ENCODE results near the gene PLIN5.
"Not testable (repeated sequence)": the region's sequence is repeated elsewhere in the genome, so short reads cannot be mapped to it uniquely, and the experiment has no call there.

Gene PLIN5

GRCh38 chr19:4550479-4551050 lies 15.5 kb upstream of the PLIN5 start:
- DNase-seq (ENCODE audit: extremely low read depth, low read depth), result no peak
- no peak for TF ChIP-seq CTCF (IDR thresholded peaks at IDR 0.05; ENCODE audit: low read depth, low read length, missing control alignments)
- H3K4me3 ChIP-seq (replicated peaks; ENCODE audit: low read depth, low read length), result no peak overlapping the region

GRCh38 chr19:4550018-4550417 lies 15.0 kb upstream of the PLIN5 start:
- DNase-seq (ENCODE audit: extremely low read depth, low read depth), result no peak
- no peak for TF ChIP-seq CTCF (IDR thresholded peaks at IDR 0.05; ENCODE audit: low read depth, low read length, missing control alignments)

GRCh38 chr19:4548238-4548584 lies 13.2 kb upstream of the PLIN5 start:
- H3K4me3 ChIP-seq (replicated peaks; ENCODE audit: low read depth, low read length), result no peak overlapping the region
- no peak for TF ChIP-seq CTCF (IDR thresholded peaks at IDR 0.05; ENCODE audit: low read depth, low read length, missing control alignments)
- no peak for DNase-seq (ENCODE audit: extremely low read depth, low read depth)

More at GRCh38 chr19:4550018-4550417, 15.0 kb upstream of the PLIN5 start:
- H3K4me3 ChIP-seq (replicated peaks; ENCODE audit: low read depth, low read length), result no peak overlapping the region

- TF ChIP-seq CTCF (IDR thresholded peaks at IDR 0.05; ENCODE audit: low read depth, low read length, missing control alignments), result peak; percentile 54
- no peak overlapping the region for H3K4me3 ChIP-seq (replicated peaks; ENCODE audit: low read depth, low read length)
- DNase-seq (ENCODE audit: extremely low read depth, low read depth), result no peak
Observed at GRCh38 chr19:4547303-4548237, 12.5 kb upstream of the PLIN5 start.

GRCh38 chr19:4543842-4544647 lies 9.0 kb upstream of the PLIN5 start:
- no peak for TF ChIP-seq CTCF (IDR thresholded peaks at IDR 0.05; ENCODE audit: low read depth, low read length, missing control alignments)
- DNase-seq (ENCODE audit: extremely low read depth, low read depth), result no peak
- H3K4me3 ChIP-seq (replicated peaks; ENCODE audit: low read depth, low read length), result no peak overlapping the region

- no peak for DNase-seq (ENCODE audit: extremely low read depth, low read depth)
- no peak for TF ChIP-seq CTCF (IDR thresholded peaks at IDR 0.05; ENCODE audit: low read depth, low read length, missing control alignments)
- H3K4me3 ChIP-seq (replicated peaks; ENCODE audit: low read depth, low read length), result no peak overlapping the region
Observed at GRCh38 chr19:4542896-4543841, 8.1 kb upstream of the PLIN5 start.

GRCh38 chr19:4541806-4542145 lies 6.8 kb upstream of the PLIN5 start:
- DNase-seq (ENCODE audit: extremely low read depth, low read depth); H3K4me3 ChIP-seq (replicated peaks; ENCODE audit: low read depth, low read length): not testable (repeated sequence)

All from HFF-Myc (cell line).